Inflammatory macrophage (primary cell): Measurements from ENCODE around the gene KCNQ1.

ENCODE experiments used
- DNase-seq, 2 donors: peaks; one replicate each; pipeline ENCODE4 v3.0.0-alpha.2; 2020 to 2022

Gene KCNQ1

DNA sequence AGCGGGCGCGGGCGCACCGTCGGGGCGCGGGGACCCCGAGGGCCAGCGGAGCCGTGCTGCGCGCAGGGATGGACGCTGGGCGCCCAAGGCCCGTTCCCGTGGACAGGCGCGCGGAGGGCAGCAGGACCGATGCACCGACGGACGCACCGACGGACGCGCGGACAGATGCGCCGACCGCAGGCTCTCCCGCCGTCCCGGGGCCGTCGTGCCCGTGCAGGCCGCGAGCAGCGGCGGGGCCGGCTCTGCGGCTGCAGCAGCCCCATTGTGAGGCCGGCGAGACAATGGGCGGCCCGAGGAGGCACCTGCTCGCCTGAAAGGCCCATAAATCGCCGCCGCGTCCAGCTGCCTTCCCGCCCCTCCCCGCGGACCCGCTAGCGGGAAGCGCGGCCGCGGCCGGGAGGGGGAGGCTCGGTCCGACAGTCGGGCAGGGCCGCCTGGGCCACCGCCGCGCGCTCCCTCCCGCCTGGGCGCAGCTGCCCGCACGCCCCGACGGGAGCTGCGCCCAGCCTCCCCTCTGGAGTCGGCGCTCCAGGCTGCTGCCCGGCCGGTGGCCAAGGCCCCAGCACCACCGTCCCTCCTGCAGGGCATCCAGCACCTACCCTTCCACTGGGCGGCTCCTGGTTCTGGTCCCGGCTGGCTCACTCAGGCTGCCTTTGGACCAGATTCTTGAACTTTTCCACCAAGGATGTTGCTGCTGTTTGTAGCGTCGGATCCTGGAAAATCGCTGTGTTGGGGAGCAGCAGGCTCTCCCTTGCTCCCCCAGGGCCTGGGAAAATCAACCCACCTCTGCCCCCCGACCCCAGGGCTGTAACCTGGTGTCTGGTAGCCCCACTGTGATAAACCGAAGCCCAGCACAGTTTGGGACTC lies 425.0 kb downstream of the KCNQ1 start:
- no peak for DNase-seq

DNA sequence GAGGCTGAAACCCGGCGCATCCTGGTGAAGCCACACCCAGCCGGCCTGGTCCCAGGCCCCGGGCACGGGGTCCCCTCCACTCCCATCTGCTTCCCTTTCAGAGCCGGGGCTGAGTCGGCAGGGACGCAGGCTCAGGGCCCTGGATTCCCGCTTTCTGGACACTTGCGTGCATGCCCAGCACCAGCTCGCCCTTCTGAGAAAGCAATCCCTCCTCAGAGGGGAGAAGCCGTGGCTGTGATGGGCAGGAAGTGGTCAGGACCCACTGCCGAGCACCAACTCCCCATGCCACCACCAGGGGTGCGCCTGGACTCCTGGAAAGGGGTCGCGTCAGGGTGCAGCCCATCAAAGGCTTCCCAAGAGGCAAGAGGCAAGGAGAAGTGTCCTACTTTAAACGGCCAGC lies 425.7 kb downstream of the KCNQ1 start:
- no peak for DNase-seq

DNA sequence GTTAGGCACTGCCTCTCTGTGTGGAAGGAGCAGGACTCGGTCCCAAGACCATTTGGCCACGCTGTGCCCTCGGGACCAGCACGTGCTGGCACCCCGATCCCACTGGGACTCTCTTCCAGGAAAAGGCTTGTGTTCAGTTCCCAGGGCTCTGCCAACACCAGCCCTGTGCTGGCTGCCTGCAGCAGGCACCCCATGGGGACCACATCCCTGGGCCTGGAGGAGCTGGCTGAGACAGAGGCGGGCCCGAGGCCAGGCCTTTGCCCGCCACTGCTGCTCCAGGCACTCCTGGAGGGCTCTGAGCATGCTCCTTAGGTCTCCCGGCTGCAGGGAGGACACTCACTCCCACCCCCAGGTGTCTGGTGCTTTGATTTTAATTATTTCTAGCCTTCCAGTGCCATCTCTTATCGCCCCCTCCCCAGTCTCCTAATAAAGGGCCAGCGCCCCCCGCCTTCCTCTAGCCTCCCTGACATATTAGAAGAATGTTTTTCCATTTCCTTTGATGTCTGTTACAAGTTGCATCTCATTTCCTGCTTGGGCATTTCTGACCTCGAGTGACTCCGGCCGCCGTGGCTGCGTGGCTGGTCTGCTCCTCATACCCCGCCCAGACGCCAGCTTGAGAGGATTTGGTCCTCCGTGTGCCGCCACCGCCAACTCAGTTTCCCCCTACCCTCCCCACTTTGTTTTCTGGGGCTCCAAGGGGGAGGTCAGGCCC lies 426.3 kb downstream of the KCNQ1 start:
- DNase-seq: no peak

DNA sequence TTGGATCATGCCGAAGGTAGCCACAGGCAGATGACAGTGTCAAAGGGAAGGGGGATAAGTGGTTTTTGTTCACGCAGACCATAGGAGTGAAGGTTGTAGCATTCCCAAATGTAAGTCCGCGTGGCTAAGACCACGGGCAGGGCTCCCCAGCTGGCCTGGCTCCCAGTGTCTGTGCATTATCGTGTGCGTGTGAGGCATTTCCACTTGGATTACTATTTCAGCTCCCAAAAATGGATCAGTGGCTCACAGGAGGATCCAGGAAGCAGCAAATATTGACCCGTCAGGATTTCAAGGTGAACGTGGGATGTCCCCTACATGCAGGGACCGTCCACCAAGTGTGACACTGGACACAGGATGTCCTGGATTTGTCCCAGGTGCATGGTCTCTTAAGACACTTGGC lies 430.2 kb downstream of the KCNQ1 start:
- no peak for DNase-seq

DNA sequence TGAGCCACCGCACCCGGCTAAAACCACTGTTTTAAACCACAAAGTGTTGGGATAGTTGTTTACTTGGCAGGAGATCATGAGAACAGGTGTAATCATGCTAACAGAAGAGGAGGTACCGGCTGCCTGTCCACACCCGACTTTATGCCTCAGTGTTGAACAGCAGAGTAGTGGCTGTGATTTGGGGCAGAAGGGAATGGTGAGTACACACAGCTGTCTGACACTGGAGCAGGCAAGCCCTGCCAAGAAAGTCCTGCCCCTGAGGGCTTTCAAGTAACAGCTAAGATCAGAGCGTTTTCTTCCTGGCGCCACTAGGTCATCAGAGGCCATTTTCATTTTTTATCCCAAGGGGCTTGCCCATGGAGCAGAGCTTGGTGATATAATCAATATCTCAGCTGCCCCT lies 432.7 kb downstream of the KCNQ1 start:
- DNase-seq: no peak

DNA sequence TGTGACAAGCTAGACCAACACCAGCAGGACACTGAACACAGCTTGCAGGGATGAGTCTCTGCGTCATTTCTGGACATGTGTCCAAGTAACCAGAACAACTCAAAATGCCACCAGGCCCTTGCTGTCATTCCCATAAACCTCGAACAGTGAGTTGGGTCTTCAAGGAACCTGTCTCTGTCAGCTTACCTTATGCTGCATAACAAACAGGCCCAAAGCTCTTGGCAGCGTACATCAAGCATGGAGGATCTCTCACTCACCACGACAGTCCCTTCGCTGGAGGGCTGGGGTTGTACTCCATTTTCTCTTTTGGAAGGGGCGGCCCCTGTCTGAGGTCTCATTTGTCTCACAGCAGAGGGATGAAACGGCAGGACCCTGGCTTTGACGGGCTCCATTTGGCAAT lies 434.0 kb downstream of the KCNQ1 start:
- no peak for DNase-seq

DNA sequence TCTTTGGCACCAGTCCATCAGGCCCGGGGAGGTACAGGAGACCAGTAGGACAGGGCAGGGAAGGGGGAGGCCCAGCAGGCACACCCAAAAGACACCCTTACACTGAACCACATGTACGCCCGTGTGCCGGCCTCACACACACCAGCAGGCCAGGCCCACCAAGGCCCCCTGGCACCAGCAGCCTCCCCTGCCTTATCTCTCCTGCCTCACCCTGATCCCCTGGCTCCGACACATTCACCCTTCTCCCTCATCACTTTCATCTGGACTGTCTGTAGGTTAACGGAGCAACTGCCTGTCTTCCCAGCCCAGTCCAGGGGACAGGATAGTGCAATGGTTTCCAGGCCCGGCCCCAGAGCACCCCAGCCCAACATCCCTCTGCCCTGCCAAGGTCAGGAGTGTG lies 435.8 kb downstream of the KCNQ1 start:
- DNase-seq: no peak

DNA sequence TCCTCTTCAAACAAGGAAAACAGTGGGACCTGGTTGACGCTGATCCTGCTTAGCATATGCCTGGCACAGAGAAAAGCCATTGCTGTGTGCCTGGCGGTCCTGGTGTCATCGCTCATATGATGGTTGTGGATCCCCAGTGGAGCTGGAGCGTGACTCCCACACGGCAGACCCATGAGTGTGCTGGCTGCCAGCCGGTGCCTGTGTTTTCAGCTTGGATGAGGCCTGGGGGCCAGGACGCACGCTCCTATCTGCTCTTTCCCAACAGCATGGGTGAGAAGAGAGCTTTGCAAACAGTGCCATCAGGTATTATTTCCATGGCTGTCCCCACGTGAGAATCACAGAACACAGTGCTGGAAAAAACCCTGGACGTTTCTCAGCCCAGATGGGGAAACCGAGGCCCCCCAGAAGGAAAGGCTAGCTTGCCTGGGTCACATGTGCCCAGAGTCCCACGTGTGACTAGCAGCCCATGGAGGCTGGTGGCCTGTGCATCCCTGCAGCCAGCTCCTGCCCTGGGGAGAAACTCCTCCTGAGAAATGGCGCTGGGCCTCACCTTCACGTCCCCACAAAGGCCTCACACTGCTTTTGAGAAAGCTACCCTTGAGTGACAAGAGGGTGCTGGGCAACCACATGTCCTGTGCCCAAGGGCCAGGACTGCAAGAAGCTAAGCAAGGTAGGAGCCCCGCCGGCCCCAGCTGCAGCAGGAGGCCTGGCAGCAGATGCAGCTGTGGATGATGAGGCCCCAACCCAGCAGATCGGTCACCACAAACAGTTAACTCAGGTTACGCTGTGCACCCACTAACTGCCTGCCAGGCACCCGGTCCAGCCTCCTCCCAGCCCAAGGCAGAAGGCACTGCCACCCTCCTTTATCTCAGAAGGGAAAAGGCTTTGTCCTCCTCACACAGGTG lies 436.5 kb downstream of the KCNQ1 start:
- no peak for DNase-seq

DNA sequence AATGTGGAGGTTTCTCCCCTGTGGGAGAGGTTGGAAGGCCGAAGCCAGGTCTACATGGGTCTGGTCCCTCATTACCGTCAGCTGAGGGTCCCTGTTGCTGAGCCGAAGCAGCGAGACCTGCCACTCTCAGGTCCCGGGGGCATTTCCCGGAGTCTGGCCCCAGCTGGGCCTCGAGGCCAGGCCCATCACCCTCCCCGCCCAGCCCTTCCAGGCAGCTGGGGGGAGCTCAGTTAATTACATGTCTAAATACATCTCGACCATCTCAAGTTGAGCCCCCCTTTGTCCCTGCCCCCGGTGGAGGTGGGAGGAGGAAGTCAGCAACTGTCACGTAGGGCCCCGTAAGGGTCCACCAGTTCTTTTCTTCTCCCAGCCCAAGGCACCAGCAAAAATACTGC lies 437.2 kb downstream of the KCNQ1 start:
- no peak for DNase-seq

DNA sequence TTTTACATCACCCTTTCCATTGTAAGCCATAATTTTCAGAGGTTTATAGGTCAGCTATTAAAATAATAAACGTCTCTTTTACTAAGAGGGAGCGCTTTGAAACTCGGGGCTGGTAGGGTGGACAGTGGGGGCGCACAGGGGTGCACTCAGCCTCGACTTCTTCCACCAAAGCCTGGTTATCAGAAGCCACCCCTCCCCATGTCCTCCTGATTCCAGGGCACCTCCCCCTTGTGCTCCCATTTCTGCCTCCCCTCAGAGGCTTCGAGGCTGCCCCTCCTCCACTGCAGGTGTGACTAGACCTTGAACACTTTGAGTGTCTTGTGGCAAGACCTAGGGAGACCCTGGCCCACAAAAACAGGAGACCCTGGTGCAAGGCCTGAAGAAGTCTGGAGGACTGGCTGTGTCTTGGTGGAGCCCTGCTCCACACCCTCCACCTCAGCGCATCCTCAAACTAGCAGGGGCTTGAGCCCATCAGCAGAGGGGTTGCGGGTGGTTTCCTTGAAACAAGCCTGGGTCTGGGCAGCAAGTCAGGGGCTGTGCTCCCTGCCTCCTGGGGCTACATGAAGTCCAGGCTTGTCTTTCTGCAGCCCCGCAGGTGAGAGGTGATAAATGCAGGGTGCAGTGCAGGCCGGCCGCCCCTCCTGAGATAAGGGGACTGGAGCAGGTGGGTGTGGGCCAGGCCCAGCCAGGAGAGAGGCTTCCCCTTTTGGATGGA lies 437.7 kb downstream of the KCNQ1 start:
- DNase-seq: no peak

DNA sequence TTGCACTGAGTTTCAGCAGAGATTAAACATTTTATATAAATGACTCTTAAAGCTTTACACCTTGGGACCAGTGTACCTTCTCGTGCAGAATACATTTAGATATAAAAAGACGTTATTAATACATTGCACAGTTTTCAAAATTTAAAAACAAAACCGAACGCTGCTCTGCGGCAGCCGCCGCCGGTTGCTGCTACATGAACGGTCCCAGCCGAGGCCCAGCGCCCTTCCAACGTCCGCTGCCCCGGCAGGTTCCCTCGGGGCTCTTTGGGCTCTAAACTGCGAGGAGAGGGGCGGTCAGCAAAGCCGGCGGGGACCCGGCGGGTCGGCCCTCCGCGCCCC lies 438.8 kb downstream of the KCNQ1 start:
- no peak for DNase-seq

DNA sequence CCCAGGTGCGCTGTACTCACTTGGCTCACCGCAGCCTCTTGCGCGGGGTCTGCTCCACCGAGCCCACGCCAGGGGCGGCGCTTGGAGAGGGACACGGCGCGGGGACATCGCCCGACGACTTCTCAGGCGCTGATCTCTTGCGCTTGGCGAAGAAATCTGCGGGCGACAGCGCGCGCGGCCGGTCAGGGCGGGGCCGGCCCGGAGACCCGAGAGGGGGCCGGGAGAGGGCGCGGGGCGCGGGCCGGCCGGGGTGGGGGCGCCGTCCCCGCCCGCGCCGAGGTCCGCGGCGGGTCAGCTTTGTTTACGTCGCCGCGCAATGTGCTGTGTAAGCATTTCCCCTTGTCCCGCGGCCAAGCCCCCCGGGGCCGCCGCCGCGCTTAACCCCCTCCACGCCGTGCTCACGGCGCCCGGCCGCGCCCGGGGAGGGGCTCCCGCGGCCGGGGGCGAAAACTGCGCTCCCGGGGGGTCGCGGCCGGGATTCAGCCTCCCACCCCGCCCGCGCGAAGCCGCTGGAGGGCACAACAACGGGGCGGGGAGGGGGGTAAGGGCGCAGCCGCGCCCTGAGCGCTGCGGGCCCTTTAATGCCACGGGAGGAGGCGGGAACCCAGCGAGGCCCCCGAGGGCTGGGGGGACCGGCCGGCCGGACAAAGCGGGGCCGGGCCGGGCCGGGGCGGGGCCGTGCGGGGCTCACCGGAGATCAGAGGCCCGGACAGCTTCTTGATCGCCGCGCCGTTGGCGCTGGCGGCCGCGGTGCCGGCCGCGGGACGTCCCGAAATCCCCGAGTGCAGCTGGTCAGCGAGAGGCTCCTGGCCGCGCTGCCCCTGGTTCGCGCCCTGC lies 439.4 kb downstream of the KCNQ1 start:
- no peak for DNase-seq

DNA sequence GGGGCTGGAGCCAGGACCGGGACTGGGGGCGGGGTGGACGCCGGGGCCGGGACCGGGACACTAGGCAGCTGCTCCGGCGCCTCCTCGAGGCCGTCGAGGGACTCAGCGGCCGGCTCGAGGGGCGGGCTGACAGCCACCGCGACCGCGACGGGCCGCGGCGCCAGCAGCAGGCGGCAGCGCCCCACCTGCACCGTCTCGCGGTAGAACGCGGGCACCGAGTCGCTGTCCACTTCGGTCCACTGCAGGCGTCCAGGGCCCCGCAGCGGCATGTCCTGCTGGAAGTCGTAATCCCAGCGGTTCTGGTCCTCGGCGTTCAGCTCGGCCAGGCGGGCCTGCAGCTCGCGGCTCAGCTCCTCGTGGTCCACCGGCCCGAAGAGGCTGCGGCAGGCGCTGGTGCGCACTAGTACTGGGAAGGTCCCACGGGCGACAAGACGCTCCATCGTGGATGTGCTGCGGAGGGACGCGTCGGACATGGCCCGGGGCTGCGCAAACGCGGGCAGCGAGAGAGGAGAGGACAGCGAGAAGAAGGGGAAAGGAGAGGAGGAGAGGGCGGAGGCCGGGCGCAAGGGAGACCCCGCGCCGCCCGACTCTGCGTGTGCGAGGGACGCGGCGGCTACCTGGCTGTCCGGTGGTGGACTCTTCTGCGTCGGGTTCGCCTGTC lies 440.3 kb downstream of the KCNQ1 start:
- DNase-seq: peak in 1 of 2 donors; percentile 51

DNA sequence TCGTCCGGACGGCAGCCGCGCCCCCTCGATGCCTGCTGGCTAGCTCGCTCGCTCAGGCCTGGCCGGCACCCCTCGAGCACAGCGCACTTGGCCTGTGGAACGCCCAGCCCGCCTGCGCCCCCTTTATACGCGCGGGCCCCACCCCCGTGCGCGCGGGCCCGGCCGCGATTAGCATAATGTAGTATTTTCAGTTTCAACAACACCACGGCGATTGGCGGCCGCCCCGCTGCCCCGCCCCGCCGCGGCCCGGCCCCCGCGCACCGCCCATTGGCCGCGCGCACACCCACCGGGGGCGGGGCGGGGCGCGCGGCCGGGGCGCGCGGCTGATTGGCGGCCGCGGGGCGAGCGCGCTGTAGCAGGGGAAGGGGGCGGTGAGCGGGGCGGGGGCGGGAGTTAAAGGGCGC lies 440.9 kb downstream of the KCNQ1 start, which contains the start of gene CDKN1C:
TSS of gene CDKN1C (minus strand) at position 98 of the 404 bp plus-strand sequence. CDS start 319 bp downstream, outside the sequence.
- peak; percentile 58 to 85 for DNase-seq

DNA sequence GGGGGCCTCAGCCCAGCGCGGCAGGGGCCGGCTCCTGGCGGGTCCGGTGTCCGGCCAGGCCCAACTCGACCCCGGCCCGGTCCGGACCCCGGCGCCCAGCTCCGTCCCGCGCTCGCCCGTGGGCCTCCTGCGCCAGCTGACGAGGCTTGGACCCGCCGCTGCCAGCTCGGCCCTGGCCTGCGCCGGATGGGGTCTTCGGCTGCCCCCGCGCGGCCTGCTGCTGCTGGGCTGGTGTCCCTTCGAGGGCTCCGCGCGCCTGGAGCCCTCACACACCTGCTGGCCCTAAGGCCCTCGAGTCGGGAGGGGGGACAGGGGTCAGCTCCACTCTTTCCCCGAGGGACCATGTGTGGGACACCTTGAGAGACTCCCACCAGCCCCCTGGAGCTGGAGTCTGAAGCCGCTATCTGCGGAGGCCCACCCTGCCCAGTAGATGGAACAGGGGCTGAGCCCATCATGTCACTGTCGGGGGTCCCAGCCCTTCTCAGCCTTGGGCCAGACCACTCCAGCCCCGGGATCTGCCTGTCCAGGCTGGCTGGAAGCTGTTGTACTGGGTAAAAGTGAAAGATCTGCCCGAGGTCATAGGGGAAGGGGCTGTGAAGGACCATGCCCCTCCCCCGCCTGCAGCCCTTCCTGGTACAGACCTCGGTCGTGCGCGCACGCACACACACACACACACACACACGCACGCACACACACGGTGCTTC lies 441.5 kb downstream of the KCNQ1 start:
- DNase-seq: no peak

DNA sequence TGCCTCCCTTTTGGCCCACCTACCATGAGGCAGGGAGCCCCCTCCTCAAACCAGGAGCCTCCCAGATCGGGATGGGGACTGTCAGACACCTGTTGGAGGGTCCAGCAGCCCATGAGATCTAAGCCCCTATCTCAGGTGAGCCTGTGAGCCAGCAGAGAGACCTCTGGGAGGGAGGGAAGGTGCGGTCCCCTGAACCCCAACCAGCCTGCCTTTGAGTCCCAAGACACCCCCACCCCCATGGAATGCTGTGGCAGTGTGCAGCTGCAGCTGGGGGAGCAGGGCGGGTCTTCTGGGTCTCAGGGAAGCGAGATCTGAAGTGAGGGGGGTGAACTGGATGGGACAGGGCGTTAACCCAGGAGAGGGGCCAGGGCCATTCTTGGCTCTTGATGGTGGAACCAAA lies 442.1 kb downstream of the KCNQ1 start:
- DNase-seq: no peak

DNA sequence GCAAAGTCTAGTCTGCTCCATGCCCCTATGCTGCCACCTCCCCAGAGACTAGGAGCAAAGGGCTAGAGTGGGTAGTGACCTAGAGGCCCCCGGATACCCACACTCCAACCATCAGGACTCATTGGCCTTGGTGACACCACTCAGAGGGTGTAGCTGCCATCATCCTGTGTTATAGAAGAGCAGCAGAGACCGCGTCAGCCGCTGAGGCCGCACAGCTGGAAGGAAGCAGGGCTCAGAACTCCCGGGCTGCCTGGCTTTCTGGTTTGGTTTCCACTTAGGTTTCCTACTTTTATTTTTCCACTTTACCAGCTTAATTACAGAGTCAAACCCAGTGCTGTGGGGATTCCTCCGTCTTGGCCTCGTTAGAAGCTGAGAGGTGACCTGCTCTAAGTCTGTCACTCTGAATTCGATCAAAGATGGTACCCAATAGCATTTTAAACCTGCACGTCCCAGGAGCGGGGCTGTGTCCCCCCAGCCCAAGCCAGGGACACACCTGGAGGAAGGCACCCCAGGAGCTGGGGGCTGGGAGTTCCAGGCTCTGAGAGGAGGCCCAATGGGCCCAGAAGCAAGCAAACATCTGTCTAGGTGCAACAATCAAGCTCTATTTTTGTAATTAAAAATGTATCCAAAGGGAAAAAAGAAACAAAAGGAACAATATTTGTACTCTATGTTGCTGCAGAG lies 442.8 kb downstream of the KCNQ1 start:
- DNase-seq: no peak

DNA sequence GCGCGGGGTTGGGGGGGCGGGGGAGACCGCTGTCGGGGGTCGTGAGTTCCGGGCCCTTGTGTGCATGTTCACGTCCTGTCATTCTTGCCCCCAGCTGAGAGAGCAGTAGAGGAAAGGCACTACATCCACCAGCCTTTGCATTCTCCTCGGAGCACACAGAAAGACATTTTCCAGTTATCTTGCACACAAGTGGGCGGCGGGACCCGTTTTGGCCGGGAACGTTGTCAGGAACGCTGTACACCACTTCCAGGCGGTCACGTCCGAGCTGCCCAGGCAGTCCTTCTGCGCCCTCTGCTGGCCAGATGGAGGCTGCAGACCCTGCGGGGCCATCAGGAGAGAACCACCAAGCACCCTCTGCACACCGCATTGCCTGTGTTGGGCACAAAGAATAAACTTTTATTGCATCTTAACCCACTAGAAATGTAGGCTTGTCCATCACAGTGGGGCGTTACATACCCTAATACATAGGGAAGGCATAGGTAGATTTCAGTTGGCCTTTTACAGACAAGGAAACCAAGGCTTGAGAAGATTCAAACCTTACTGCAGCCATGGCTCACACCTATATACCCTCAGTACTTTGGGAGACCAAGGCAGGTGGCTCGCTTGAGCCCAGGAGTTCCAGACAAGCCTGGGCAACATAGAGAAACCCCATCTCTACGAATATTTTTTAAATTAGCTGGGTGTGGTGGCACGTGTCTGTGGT lies 443.6 kb downstream of the KCNQ1 start:
- DNase-seq: peak; percentile 82 to 83
